T follicular helper cell (primary cell): ENCODE measurements around the gene NDUFC1.
"Not testable (repeated sequence)": the region's sequence is repeated elsewhere in the genome, so short reads cannot be mapped to it uniquely, and the experiment has no call there.

ENCODE experiments used
- DNase-seq: peaks from one replicate; pipeline ENCODE4 v3.0.0-alpha.2; 2020; ENCODE audit warnings: low read depth

Gene NDUFC1

DNA sequence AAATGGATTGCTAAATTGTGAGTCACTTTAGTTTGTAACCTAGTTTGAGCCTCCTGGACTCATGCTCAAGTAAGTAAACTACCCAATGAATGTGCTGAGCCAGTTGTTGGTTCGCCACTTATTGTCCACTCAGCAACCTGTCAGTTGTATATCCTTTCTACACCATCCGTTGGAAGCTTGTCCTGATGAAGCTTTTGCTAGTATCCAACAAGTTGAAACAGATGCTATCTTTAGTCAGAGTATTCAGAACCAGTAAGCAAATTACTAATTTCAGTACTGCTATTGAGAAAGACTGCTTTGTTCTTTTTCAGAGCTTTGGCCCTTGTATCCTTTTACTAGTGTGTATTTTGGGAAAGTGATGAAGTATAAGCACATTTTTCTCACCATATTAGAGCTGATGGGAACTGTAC lies 5.3 kb downstream of the NDUFC1 start:
- no peak for DNase-seq

GRCh38 chr4:139295942-139296299 lies 6.4 kb downstream of the NDUFC1 start:
- no peak for DNase-seq

GRCh38 chr4:139295206-139295941 lies 6.9 kb downstream of the NDUFC1 start:
- DNase-seq, result peak; percentile 94

DNA sequence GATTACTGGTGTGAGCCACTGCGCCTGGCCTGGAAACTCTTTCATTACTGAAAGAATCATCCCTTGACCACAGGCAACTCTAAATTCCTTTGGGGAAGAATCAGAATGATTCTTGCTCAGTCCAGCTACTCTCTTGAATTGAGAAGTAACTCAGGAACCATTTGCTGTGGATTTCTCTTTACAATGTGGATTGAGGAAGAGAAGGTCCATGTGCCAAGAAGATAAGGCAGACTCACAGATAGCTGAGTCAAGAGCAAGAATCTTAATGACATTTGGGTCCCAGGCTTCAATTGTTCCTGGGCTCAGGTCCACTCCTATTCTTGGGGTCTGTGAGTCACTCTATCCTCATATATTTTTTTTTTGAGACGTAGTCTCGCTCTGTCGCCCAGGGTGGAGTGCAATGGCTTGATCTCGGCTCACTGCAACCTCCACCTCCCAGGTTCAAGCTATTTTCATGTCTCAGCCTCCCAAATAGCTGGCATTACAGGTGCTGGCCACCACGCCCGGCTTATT lies 16.0 kb downstream of the NDUFC1 start:
- no peak for DNase-seq

DNA sequence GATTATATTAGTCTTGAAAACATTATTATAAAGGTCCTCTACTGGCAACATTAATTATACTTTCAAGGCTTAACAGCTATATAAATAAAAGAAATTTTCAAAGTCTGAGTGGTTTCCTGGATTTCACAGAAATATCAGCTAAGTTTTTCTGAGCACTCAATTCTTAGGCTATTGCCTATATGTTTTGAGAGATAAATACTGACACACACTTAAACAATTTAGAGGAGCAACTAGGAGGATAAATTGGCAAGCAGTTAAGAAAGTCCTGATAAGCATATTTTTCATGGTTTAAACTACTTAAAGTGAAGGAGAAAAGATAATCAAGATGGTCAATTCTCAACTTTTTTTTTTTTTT lies 19.6 kb downstream of the NDUFC1 start:
- no peak for DNase-seq

DNA sequence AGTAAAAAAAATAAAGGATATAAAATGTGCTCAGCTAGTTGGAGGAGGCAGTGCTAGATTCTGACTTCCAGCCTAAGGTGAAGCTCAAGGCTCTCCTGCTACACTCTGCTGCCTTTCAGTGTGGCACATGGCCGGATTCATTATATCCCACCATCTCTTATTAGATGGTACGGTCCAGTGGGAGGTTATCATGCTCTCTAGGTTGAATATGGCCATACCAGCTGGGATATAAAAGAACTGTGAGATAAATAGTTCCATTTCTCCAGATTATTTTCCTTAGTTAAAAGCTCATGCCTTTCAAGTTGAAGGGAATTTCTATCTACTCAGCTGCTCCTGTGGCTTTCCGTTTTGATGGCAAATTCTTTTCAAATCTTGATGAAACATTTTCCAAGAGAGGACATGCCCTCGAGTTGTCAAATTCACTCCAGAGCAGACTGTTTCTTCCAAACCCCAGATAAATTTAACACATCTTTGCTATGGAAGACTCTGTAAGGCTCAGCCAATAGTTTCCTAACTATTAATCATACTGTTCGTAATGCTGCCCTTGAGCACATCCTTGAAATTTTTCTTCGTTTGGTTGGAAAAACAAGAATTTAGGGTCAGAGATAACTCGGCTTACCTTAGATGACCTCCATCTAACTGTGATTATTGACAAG lies 20.1 kb downstream of the NDUFC1 start:
- no peak for DNase-seq

- DNase-seq, result no peak
These were observed 22.3 kb downstream of the NDUFC1 start, which contains the start of gene MGARP for GRCh38 chr4:139279760-139280620. Gene MGARP (minus strand): TSS chr4:139280225. CDS start chr4:139280158, 67 bp downstream.

- DNase-seq, result no peak
These were observed 23.1 kb downstream of the NDUFC1 start for GRCh38 chr4:139278912-139279759.

DNA sequence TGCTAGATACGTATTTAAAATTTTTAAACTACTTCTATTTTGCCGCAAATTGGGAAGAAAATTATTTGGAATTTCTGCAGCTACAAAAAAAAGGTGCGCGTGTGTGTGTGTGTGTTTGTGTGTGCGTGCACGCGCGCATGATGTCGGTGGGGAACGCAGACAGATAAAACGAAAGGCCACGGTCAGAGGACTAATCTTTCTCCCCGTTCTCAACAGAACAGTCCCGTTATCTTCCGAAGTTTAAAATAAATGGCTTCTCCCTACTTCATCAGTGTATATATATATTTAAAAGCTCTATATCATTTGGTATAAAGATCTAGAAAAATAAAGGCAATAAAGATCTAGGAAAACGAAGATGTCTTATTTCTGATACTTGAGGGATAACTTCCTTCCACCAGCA lies 23.8 kb downstream of the NDUFC1 start:
- DNase-seq, result no peak

DNA sequence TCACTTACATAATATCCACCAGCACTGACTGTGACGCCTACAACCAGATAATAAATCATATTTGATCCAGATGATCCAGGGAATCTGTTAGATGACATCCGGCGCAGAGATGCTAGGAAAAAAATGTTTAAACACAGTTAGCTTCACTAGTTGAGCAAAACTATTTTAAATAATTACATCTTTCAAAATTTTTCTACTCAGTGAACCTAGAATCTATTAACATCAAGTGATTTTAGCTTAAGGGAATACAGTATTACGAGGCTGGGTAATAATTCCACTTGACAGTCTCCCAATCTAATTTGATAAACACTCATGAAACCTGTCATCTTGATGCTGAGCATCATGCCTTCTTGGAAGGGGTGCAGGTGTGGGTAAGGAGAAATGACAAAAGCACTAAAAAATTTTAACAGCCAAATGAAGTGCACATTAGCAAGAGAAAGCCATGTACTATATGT lies 27.0 kb downstream of the NDUFC1 start:
- DNase-seq, result no peak

DNA sequence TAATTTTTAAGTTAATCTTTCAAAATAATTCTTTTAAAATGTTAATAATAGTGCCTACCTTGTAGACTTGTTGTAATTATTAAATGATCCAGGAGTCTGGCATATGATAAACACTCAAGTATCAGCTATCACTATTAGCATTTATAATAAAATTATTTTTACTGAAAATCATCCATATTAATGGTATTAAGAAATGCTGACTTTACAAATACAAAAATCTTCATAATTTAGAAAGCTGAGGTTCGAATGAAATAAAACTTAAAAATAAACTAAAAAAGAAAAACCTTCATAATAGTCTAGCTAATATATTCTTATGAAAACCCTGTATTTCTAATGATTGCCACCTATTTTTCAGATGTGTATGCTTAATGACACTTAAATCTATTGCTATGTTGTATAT lies 27.5 kb downstream of the NDUFC1 start:
- DNase-seq, result no peak

DNA sequence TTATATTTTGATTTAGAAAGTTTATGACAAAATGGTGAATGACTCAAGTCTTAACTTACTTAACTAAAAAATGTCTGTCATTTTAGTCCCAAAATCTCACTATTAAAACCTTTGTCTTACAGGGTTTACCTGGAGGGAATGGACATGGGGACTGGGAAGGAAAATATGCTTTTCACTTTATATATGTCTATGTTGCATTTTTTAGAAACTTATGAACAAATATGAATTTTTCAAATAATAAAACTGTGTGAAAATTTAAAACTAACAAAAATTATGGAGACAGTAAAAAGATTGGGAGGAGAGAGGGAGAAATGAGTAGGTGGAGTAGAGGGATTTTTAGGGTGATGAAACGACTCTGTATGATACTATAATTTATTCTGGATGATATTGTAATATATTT lies 28.4 kb downstream of the NDUFC1 start:
- DNase-seq, result no peak

DNA sequence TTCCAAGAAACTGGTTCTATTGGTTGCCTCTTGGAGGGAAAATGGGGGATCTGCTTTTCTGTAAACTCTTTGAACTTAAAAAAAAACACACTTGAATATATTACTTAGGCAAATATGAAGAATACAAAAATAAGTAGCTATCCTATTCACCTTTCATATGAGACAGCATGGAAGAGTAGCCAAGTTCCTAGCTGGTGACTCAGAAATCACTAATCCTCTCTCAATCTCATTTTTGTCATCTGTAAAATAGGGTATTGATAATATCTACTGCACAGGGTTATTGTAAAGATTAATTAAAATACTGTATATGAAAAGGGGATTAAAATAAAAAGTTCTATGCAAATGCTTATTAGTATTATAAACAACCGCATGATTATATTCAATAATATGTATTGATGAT lies 35.0 kb downstream of the NDUFC1 start:
- DNase-seq, result no peak

GRCh38 chr4:139266583-139267257 lies 35.6 kb downstream of the NDUFC1 start:
- DNase-seq, result peak; percentile 30

- DNase-seq, result no peak
These were observed 36.1 kb downstream of the NDUFC1 start for GRCh38 chr4:139266208-139266582.

DNA sequence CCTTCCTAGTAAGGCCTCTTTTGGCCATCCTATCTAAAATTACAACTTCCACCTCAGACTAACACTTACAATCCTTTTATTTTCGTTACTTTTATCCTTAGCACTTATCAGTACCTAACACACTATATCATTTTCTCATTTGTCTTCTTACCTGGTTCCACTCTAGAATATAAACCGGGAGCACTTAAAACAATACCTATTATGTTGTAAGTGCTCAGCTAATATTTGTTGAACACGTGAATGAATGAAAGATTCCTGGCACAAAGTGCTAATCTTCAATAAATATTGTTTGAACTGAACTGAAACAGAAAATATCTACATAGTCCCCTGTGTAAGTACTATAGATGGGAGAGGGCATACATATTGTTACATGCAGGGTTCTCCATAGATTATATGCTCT lies 36.6 kb downstream of the NDUFC1 start:
- no peak for DNase-seq

- DNase-seq, result no peak
These were observed 45.9 kb downstream of the NDUFC1 start for GRCh38 chr4:139256349-139256748.

- DNase-seq, result not testable (repeated sequence)
These were observed 46.7 kb downstream of the NDUFC1 start for GRCh38 chr4:139255581-139255980.

DNA sequence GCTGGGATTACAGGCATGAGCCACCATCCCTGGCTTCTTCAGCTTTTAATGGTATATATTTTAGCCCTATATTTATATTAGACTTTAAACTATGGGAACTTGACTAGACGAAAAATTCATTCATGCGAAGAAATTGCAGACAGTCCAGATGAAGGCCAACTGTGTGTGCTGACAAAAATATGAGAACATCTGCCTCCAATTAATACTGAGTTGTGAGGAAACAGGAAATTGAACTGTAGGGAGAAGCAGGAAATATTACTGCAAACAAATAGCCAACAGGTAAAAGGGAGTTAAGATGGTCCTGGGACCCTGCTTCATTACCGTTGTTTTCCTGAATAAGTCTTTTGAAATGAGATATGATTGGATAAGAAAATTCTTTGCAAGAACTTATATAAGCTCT lies 48.6 kb downstream of the NDUFC1 start:
- DNase-seq, result no peak

DNA sequence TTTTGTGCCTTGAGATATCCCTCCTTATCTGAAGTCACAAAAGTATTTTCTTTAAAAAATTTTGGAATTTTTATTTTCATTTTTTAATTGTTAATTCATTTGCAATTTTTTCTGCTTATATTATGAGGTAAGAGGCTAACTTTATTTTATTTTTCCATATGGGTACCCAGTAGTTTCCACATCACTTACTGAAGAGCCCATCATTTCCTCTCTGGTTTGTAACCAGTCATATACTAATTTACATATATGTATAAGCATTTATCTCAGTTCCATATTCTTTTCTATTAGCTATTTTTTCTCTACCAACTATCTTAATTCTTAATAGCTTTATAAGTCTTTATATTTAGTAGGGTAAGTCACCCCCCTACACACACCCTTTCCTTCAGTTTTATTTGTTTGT lies 49.2 kb downstream of the NDUFC1 start:
- DNase-seq, result no peak

DNA sequence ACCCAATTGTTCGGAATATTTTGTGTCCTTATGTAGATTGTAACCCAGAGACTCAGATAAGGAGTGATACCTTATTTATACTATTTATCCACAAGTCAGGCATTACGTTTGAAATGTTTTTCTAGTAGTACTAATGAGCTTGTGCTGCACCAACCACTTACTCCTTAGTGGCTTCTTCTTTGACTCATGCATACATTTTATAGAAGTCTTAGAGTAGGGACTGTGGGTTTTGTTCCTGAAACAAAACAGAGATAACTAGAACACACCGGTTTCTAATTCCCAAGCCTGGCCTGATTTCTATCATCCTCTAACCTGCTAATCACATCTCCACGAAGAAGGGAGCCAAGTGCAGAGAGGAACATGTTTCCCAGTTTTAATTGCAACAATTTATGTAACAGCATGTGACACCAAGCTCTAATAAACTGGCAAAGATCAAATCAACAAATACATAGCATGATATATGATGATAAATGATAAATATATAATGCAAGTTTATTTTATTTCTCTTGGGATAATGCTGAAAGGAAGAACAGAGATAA lies 54.5 kb downstream of the NDUFC1 start:
- DNase-seq, result no peak
